Coronary artery (tissue), 2 donors: ENCODE measurements around the gene IVL.

Experiments used
- DNase-seq: peaks from one replicate; pipeline ENCODE4 v3.0.0-alpha.2; 2017; ENCODE audit warnings: low spot score
- H3K27ac ChIP-seq, 2 donors: fragments of 200-600 bp; sonication (generic); one replicate each; pipeline ENCODE4 v1.5.1; 2016 to 2019
- H3K4me3 ChIP-seq: fragments of 200-600 bp; sonication (generic); 2 replicates; pipeline ENCODE4 v1.5.1; 2016; ENCODE audit warnings: mild to moderate bottlenecking, moderate library complexity
- TF ChIP-seq, protein P1 (sequence below): fragments of 200-600 bp; sonication (generic); IDR thresholded peaks from one replicate; pipeline ENCODE4 v1.5.1; 2019; ENCODE audit warnings: antibody characterized with exemption

The IVL gene

GRCh38 chr1:152959801-152960451, 51.6 kb downstream of the IVL start:
- TF ChIP-seq, protein P1, sequence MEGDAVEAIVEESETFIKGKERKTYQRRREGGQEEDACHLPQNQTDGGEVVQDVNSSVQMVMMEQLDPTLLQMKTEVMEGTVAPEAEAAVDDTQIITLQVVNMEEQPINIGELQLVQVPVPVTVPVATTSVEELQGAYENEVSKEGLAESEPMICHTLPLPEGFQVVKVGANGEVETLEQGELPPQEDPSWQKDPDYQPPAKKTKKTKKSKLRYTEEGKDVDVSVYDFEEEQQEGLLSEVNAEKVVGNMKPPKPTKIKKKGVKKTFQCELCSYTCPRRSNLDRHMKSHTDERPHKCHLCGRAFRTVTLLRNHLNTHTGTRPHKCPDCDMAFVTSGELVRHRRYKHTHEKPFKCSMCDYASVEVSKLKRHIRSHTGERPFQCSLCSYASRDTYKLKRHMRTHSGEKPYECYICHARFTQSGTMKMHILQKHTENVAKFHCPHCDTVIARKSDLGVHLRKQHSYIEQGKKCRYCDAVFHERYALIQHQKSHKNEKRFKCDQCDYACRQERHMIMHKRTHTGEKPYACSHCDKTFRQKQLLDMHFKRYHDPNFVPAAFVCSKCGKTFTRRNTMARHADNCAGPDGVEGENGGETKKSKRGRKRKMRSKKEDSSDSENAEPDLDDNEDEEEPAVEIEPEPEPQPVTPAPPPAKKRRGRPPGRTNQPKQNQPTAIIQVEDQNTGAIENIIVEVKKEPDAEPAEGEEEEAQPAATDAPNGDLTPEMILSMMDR: no peak
- DNase-seq: no peak
- H3K4me3 ChIP-seq: no peak overlapping the region

DNA sequence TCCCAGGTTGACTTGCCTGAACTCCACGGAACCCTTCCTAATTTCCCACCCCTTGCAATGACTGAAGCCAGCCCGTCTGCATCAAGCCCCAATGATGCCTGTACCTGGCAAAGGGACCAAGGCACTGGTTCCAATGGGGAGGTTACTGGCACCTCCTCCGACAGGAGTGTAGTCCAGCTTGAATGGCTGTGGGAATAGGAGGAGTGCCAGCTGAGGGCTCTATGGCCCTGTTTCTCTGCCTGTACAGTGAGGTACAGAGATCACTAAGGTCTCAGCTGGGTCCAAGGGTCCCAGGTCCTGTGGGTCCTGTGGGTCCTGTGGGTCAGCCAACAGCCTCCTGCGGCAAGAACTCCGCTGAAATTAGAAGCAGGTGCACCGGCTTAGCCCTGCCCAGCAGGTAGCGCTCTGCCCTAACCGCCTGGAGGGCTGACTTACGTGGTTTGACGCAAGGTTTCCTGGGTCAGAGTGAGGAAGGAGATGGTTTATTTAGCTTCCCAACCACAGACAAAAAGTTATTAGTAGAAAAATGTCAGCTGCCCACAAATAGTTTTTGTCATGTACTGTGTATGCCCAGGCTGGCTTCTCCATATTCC, 52.2 kb downstream of the IVL start:
- Histone ChIP-seq H3K4me3 (no peak overlapping the region), H3K27ac (no peak overlapping the region)
- DNase-seq: no peak
- TF ChIP-seq, protein P1: no peak

More at GRCh38 chr1:152959801-152960451, 51.6 kb downstream of the IVL start:
- H3K27ac ChIP-seq: no peak overlapping the region
